GM04503 (cell line): ENCODE data around the gene CIT.
"Not testable (repeated sequence)": the region's sequence is repeated elsewhere in the genome, so short reads cannot be mapped to it uniquely, and the experiment has no call there.

Experiments
- DNase-seq: peaks from one replicate; pipeline ENCODE4 v3.0.0-alpha.2; 2012; ENCODE audit warnings: low read depth

CIT gene

DNA sequence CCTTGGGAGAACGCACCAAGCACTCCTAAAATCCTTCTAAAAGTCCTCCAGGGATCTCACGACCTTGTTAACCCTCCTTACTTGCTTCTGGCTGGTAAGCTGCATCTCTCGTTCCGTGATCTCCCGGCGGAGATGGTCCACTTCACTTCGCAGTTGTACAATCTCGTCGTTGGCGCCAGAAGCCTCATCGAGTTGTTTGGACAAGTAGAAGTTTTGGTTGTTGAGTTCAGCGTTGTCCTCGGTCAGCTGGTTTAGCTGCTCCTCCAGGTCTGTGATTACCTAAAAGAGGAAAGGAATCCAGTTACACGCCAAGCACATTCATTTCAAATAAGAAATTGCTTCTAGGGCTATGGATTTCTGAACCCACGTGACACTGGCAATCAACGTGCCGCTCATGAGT is 142.0 kb downstream of the CIT start:
- no peak for DNase-seq

DNA sequence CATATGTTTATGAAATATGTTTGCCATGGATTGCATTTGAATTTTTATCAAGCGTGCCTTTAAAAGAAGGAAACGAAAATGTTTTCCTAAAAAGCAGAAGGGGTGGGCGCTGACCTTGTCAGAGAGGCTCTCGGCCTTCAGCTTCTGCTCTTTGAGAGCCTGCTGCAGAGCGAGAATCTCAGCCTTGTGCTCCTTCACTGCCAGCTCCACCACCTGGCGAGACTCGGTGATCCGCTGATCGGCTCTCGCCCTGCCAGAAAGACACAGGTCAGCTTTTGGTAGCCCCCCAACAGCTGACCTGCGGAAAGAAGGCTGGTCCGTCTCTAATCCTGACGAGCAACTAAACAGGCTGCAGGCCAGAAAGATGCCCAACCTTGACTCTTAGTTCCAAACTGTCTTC is 146.7 kb downstream of the CIT start:
- DNase-seq = no peak

DNA sequence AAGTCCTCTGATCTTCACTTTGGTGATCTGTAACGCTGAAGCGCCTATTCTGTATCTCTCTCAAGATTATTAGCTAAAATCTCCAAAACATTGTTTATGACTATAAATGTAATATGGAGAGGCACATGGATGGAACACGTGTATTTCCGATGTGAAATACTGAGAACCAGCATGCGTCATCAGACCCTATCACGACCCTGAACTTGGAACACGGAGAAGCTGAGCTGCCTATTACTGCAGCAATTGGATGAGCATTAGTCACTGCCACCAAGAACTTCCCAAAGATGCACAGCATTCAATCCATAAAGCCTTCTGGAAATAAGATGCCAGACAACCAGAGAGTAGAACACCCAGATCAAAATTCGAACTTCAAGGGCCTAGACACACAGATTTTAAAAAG is 147.2 kb downstream of the CIT start:
- no peak for DNase-seq

DNA sequence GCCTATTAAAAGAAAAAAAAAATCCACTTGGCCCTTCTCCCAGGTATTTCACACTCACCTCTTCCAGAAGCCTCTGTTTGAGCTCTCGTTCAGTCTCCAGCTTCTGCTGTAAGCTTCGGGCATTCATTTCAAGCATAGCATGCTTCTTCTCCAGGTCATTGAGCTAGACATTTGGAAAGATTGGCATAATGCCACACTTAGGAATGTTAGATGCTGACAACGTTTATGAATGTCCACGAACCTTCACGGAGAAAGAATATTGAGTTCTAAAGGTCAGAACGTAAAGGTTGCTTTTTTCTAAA is 148.7 kb downstream of the CIT start:
- DNase-seq = no peak

DNA sequence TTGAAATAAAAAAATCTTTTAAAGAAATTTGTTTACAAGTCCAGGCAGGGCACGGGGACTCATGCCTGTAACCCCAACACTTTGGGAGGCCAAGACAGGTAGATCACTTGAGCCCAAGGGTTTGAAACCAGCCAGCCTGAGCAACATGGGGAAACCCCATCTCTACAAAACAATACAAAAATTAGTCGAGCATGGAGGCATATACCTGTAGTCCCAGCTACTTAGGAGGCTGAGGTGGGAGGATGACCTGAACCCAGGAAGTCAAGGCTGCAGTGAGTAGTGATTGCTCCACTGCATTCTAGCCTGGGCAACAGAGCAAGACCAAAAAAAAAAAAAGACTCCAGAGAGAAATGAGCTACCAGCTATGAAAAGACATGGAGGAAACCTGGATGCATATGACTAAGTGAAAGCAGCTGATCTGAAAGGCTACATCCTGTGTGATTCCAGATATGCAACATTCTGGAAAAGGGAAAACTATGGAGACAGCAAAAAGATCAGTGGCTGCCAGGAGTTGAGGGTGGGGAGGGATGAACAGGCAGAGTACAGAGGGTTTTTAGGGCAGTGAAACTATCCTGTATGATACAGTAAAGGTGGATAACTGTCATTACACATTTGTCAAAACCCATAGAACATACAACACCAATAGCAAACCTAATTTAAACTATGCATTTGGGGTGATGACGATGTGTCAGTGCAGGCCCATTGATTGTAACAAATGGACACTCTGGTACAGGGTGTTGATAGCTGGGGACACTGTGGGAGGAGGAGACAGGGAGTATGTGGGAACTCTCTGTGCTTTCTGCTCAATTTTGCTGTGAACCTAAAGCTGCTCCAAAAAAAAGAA is 149.3 kb downstream of the CIT start:
- DNase-seq = no peak

DNA sequence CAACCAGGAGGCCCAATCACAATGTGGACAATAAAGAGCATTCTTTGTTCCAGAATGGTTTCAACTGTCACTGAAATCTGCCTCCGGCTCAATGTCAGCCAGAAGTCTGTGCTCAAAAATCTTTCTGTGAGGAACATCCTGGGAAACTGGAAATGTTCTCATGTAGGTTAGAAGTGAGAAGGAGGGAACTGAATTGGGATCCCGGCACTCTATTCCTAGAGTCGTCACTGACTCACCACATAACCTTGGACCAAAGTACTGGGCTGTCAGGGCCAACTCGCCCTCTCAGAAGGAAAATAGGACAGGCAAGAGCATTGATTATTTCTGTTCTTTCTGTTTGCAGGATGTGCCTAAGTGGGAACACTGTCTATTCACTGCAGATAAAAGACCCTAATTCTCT is 151.6 kb downstream of the CIT start:
- no peak for DNase-seq

DNA sequence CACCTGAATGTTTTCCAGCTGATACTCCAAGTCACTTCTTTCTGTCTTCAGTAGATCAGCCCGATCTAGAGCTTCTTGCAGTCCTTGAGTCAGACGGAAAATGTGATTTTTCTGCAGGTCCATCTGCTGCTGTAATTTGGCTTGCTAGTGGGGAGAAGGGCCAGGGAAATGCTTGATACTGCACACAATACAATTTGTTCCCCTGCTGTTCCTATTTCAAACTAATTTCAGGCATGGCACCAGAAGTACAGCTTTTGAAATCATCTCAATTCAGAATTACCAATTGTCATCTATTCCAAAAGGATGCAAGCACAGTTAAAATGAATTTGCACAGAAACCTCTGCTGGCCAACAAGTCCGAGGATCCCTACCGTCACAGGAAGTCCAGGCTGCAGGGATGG is 155.8 kb downstream of the CIT start:
- DNase-seq = no peak

DNA sequence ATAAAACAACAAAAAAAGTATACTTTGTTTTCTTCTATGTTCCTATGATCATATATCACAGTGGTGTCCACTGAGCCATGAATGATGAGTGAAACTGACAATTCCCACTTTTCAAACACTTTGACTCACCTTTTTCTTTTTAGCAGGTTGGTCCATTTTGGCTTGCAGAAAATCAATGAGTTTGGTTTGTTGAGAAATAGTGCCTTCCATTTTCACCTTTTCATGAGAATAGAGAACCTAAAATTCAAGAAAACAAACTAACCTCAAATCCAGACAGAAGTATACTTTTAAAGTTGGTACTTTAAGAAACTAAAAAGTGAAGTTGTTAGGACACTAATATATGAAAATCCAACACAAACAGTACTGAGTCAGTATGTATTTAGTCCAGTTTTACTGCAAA is 156.8 kb downstream of the CIT start:
- no peak for DNase-seq

DNA sequence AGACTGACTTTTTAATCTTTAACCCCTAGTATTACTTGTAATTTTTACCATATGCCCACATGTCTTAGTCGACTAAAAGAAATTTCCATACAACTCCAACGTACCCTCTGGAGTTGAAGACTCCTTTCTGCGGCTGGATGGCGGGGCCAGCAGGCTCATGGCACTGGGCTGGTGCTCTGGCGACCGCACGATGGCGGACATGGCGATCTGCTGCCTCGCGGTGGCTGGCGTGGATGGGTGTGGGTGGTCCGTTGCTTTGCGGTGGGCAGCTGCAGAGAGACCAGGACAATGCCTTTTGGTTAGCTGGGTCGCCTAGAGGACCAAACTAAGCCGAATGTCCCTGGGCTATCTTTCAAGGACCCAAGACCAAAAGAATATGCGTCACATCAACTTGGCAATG is 159.0 kb downstream of the CIT start:
- DNase-seq = no peak

DNA sequence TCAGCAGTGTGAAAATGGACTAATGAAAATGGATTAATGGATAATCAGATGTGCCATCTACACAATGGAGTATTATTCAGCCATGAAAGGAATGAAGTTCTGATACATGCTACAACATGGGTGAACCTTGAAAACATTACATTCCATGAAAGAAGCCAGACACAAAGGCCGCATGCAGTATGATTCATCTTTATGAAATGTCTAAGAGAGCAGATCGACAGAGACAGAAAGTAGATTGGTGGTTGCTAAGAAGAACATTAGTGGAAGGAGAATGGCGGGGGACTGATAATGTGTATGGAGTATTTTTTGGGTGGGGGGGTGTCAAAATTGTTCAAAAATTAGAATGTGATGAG is 161.9 kb downstream of the CIT start:
- no peak for DNase-seq

DNA sequence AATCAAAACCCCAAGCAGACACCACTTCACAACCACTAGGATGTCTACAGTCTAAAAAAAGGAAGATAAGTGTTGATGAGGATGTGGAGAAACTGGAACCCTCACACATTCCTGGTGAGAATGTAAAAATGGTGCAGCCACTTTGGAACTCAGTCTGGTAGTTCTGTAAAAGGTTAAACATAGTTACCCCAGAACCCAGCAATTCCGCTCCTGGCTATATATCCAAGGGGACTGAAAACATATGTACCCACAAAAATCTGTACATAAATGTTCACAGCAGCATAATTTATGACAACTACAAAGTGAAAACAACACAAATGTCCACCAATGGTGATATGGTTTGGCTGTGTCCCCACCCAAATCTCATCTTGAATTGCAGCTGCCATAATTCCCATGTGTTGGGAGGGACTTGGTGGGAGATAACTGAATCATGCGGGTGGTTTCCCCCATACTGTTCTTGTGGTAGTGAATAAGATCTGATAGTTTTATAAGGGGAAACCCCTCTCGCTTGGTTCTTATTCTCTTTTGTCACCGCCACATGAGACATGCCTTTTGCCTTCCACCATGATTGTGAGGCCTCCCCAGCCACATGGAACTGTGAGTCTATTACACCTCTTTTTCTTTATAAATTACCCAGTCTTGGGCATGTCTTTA is 162.4 kb downstream of the CIT start:
- no peak for DNase-seq

DNA sequence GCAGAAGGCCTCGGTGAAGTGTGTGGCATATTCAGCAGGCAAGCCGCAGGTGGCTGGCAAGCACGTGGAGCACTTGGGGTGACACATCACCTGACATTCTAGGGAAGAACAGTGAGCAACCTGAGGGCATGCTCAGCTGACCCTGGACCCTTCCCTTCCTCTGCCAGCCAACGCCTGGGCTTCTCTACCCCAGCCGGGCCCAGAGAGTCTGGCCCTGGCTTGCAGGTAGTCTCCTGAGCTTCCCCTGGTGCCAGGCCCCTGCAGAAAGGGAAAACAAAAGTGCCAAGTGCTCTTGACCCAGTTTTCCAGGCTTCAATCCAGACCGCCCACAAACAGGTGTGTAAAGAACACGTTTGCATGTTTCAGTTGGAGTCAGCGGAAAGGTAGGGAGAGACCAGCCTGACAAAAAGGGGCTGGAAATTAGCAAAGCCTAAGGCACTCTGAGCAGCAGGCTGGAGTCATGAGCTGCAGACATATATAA is 163.5 kb downstream of the CIT start:
- no peak for DNase-seq

DNA sequence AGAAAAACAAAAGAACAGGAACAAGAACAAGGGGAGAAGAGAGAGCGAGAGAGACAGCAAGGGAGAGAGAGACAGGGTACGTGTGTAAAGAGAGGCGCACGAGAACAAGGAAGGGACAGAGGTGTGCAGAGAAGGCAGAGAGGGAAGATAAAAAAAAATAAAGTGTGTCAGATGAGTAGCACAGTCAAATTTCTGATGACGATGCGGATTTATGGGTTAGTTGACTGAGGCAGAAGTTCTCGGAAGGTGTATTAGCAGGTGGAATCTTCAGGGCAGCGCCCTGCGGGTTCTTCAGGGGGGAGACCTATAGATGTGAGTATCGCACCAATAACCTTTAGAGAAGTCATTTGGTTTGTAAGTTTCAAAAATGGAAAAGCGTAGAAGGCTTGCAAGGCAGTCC is 164.4 kb downstream of the CIT start:
- DNase-seq = no peak

DNA sequence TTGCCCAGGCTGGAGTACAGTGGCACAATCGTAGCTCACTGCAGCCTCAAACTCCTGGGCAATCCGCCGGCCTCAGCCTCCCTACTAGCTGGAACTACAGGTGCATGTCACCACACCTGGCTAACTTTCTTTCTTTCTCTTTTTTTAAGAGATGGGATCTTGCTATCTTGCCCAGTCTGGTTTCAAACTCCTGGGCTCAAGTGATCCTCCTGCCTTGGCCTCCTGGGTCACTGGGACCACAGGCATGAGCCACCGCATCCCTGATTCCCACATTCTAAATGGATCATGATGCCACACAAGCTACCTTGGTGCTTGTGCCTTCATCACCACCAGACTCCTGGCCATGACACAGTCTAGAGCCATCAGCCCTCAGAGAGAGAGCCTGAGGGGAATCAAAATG is 165.4 kb downstream of the CIT start:
- no peak for DNase-seq

DNA sequence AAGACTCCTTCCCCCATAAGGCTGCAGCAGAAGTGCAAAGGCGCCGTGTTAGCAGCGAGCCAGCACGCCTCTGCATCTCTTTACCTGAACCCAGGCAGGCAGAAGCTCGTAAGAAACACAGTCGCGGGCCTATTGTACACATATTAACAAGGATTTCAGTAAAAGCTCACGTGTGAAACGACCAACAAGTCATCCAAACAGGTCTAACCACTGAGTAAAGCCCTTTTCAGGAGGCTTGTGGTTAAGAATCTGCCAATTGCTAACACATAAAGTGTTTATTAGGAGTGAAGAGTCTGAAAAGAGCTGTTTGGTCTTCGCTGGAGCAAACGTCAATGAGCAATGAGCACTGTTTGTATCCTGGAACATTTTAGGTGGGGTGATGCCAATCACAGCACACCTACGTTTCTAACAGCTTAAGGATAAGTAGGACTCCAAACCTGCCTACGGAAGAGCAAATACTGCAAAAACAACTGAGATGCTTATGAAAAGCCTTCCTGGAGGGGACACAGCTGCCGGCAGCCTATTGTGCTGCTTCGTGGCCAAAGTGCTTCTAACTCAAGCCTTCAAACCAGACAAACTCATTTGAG is 166.1 kb downstream of the CIT start:
- no peak for DNase-seq

DNA sequence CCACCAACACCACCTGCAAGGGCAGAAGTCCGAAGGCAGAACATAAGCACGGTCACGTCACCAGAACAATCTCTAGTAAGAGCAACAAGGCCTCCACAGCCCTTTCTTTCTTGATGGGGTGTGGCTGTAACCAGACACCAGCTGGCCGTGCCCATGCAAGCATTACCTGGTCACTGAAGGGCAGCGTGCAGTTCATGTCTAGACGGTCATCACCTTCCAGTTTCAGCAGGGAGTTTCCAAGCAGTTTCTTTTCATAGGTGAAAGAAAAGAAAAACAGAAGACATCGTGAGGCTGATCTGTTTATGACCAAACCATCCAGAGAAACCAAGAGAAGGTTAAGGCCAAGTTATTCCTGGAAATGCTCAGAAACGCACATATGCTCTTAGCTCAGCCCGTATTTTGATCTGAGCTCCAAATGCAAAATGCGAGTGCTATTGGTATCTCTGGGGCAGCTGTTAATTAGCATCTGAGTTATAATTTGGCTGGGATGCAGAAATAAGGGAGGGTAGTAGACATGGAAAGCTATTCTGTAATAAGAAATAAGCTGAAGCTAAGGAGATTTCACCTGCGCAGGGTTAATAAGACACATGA is 166.7 kb downstream of the CIT start:
- DNase-seq = no peak

DNA sequence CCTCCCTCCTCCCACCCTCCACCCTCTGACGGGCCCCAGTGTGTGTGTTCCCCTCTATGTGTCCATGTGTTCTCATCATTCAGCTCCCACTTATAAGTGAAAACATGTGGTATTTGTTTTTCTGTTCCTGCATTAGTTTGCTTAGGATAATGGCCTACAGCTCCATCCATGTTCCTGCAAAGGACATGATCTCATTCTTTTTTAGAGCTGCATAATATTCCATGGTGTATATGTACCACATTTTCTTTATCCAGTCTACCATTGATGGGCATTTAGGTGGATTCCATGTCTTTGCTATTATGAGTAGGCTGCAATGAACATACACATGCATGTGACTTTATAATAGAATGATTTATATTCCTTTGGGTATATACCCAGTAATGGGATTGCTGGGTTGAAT is 170.7 kb downstream of the CIT start:
- not testable (repeated sequence) for DNase-seq

DNA sequence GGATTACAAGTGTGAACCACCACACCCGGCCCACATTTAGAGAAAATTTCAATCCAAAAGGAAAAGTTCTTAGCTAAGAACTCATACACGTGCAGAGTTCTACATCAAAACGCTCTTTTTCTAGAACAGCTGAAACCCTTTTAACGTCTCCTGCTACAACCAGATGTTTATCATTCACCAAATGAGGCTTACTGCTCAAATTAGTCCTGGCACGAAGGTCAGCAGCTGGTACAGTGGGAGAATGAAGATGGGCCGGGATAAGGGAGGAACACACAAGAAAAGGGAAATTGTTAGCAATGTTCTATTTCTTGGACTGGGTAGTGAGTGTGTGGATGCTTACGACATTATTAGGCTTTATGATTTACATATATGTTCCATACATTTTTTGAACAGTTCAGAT is 171.9 kb downstream of the CIT start:
- no peak for DNase-seq

DNA sequence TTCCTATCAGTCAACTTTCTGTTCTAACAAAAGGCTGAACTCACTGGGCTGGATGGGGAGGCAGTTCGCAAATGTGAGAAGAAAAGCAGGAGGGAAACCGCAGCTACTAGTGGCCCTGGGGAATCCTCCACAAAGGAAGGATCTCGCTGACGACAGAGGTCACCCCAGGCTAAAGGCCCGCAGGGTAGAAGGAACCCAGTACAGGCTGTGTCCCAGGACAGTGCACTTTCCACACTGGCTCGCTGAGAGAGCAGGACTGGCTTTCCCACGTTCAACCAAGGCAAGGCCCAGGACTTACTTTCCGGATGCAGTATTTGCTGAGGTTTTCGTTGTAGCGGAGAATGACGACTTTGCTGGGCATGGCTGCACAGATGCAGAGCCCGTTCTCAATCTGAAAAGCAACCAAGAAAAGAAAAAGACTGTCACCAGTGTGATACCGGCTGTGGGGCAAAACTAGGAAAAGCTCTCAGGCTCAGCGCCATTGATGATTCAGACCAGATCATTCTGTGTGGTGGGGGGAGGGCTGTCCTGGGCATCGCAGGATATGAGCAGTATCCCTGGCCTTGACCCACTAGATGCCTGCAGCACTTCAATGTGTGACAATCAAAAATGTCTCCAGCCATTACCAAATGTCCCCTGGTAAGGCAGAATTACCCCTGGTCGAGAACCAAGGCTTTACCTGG is 172.9 kb downstream of the CIT start:
- DNase-seq = peak; percentile 35

DNA sequence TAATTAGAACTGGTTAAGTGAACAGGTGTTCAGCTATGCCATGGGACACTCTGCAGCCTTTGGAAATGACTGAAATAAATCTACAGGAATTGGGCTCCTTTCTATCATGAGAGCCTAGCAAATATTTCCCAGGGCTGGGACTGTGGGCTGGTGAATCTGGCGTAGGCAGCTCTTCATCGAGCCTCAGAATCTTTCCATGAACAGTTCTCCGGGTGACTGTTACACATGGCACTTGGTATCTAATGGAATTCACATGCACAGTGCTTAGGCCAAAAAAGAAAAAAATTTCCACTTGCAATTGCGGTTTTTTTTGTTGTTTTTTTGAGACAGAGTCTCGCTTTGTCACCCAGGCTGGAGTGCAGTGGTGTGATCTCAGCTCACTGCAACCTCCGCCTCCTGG is 177.0 kb downstream of the CIT start:
- peak; percentile 72 for DNase-seq

DNA sequence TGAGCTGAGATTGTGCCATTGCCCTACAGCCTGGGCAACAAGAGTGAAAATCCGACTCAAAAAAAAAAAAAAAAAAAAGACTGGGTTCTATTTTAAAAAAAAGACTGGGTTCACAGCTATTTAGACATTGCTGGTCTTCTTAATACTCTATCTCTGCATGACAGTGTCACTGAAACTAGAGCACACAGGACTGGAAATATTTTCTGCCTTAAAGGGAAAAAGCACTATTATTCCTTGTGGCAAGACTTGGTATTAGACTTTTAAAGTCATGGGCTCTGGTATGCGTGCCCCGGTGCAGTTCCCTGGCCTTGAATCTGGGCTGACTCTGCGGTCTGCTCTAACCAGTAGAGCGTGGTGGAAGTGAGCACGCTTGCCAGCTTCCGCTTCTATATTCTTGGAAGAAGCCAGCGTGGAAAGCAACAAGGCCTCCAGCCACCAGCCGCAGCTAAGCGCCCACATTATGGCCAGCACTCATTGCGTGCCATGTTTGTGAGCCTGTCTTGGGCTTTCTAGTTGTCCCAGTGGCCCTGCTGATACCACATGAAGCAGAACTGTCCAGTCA is 177.8 kb downstream of the CIT start:
- peak; percentile 35 for DNase-seq

DNA sequence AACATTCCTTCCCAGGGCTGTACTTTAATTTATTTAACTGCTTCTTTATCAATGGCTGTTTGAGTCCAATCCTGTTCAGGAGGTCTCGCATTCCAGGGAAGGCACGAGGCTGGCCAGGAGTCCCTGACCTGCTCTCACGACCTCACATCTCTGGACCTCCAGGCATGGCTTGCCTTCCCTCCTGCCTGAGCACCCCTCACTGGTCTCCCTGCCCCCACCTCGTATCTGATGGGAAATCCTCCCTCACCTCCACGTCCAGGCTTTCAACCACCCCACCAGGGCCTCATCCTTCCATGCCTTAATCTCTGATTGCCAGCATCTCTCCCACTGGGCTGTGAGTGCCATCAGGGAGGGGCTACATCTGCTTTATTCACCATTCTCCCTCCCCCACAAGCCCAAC is 180.2 kb downstream of the CIT start:
- DNase-seq = no peak
